A549 (cell line): ENCODE results near the gene RET. TPM values are rescaled to one million over a fixed set of nuclear protein-coding genes. Genes with fewer than 3 reads are reported as not detected.

ENCODE experiments used
- ATAC-seq, 2 experiments: fragments of 200-7000 bp in 1 of 2; fragments of >200 bp in 1 of 2; cut with Nextera tagmentation in 1 of 2; cut with Tn5 transposase in 1 of 2; 3 replicates each; pipeline versions ENCODE4 v1.8.0 to v1.9.1; 2018 to 2020; ENCODE audit warnings: mild to moderate bottlenecking in 1 of 2, moderate library complexity in 1 of 2
- CTCF ChIA-PET: fragments of 300-600 bp; sonication (Branson Sonifier 250); formaldehyde crosslinking; extraction: SDS; loops from one replicate; lab custom pipeline; 2021; ENCODE audit warnings: antibody characterized with exemption, inconsistent platforms; lab: Yijun Ruan, JAX
- POLR2A ChIA-PET: fragments of 350-600 bp; formaldehyde crosslinking; extraction: SDS; loops from one replicate; lab custom pipeline; 2021; ENCODE audit warnings: antibody characterized with exemption, inconsistent platforms; lab: Yijun Ruan, JAX
- DNase-seq, 2 experiments: peaks; one replicate each; pipeline versions ENCODE4 v3.0.0 to v3.0.0-alpha.2; 2011 to 2016; ENCODE audit warnings: low read depth in 1 of 2, low spot score in 1 of 2
- FAIRE-seq: peaks from 2 replicates; lab custom pipeline; 2011; peaks lifted over from hg19 to GRCh38; lab: Jason Lieb, UNC
- H3K27ac ChIP-seq, 2 experiments: fragments of >200 bp; sonication (Bioruptor Twin); formaldehyde crosslinking; 3 replicates each; pipeline ENCODE4 v1.5.1; 2016 to 2017
- H3K4me1 ChIP-seq: fragments of >200 bp; sonication (Bioruptor Twin); formaldehyde crosslinking; 3 replicates; pipeline ENCODE4 v1.6.1; 2016
- H3K4me2 ChIP-seq: fragments of >200 bp; sonication (Bioruptor Twin); formaldehyde crosslinking; 3 replicates; pipeline ENCODE4 v1.6.1; 2016
- H3K4me3 ChIP-seq: fragments of >200 bp; sonication (Bioruptor Twin); formaldehyde crosslinking; 3 replicates; pipeline ENCODE4 v1.5.1; 2016
- H3K9me3 ChIP-seq: fragments of >200 bp; sonication (Bioruptor Twin); formaldehyde crosslinking; 3 replicates; pipeline ENCODE4 v1.6.1; 2016
- ATOH8 ChIP-seq: fragments of 250-450 bp; sonication (Bioruptor Pico); IDR thresholded peaks from 2 replicates; pipeline ENCODE4 v1.5.0; 2020; ENCODE audit warnings: low read depth, mild to moderate bottlenecking, moderate library complexity
- CBX8 ChIP-seq: fragments of 200-600 bp; sonication (generic); IDR thresholded peaks from 2 replicates; pipeline ENCODE4 v1.6.1; 2016
- E2F6 ChIP-seq: IDR thresholded peaks from 2 replicates; pipeline ENCODE4 v1.6.1; 2012; ENCODE audit warnings: low read depth, borderline replicate concordance
- EHF ChIP-seq: fragments of 250-450 bp; sonication (Bioruptor Pico); IDR thresholded peaks from 2 replicates; pipeline ENCODE4 v1.5.0; 2020; ENCODE audit warnings: mild to moderate bottlenecking
- EP300 ChIP-seq, 2 experiments: fragments of >200 bp; sonication (Bioruptor Twin); formaldehyde crosslinking; IDR thresholded peaks; 2 replicates in 1 of 2; 3 replicates in 1 of 2; pipeline ENCODE4 v1.6.1; 2016 to 2017
- ESRRA ChIP-seq: fragments of 150-350 bp; IDR thresholded peaks from 2 replicates; pipeline ENCODE4 v1.6.1; 2014; ENCODE audit warnings: mild to moderate bottlenecking, low read length, borderline replicate concordance
- FOSL2 ChIP-seq, 2 experiments: fragments of 450-650 bp in 1 of 2; fragments of >200 bp in 1 of 2; sonication (Bioruptor Twin) in 1 of 2; formaldehyde crosslinking; IDR thresholded peaks; 2 replicates each; pipeline versions ENCODE4 v1.5.0 to v1.6.1; 2016 to 2020; ENCODE audit warnings: mild to moderate bottlenecking in 1 of 2, moderate library complexity in 1 of 2
- HDAC2 ChIP-seq: fragments of 200-600 bp; sonication (generic); IDR thresholded peaks from 2 replicates; pipeline ENCODE4 v1.6.1; 2016
- HES2 ChIP-seq: fragments of >200 bp; sonication (Bioruptor Twin); formaldehyde crosslinking; IDR thresholded peaks from 2 replicates; pipeline ENCODE4 v1.6.1; 2016
- HMGXB4 ChIP-seq: fragments of 250-450 bp; sonication (Bioruptor Pico); IDR thresholded peaks from 2 replicates; pipeline ENCODE4 v1.5.0; 2021; ENCODE audit warnings: mild to moderate bottlenecking, moderate library complexity, borderline replicate concordance
- JUN ChIP-seq, 2 experiments: fragments of >200 bp; sonication (Bioruptor Twin); formaldehyde crosslinking; IDR thresholded peaks; 2 replicates in 1 of 2; 3 replicates in 1 of 2; pipeline ENCODE4 v1.6.1; 2016 to 2017
- KDM1A ChIP-seq: fragments of 200-600 bp; sonication (generic); IDR thresholded peaks from 2 replicates; pipeline ENCODE4 v1.6.1; 2016; ENCODE audit warnings: low read depth, mild to moderate bottlenecking
- KDM5A ChIP-seq: fragments of 200-600 bp; sonication (generic); IDR thresholded peaks from 2 replicates; pipeline ENCODE4 v1.6.1; 2016; ENCODE audit warnings: antibody characterized with exemption, mild to moderate bottlenecking
- NFE2L2 ChIP-seq: fragments of 150-350 bp; conservative IDR thresholded peaks from 2 replicates; pipeline ENCODE4 v1.6.1; 2014; ENCODE audit warnings: low read length
- NR3C1 ChIP-seq: fragments of >200 bp; sonication (Bioruptor Twin); formaldehyde crosslinking; IDR thresholded peaks from 3 replicates; pipeline ENCODE4 v1.6.1; 2017
- PBX3 ChIP-seq: IDR thresholded peaks from 2 replicates; pipeline ENCODE4 v1.6.1; 2012
- RAD21 ChIP-seq, 2 experiments: fragments of >200 bp in 1 of 2; sonication (Bioruptor Twin) in 1 of 2; formaldehyde crosslinking in 1 of 2; IDR thresholded peaks in 1 of 2; conservative IDR thresholded peaks in 1 of 2; 2 replicates in 1 of 2; 3 replicates in 1 of 2; pipeline ENCODE4 v1.6.1; 2012 to 2018; ENCODE audit warnings: inconsistent platforms in 1 of 2
- RARB ChIP-seq: fragments of 250-450 bp; sonication (Bioruptor Pico); IDR thresholded peaks from 2 replicates; pipeline ENCODE4 v1.8.0; 2021; ENCODE audit warnings: mild to moderate bottlenecking, moderate library complexity
- REST ChIP-seq: fragments of 200-600 bp; sonication (generic); IDR thresholded peaks from 2 replicates; pipeline ENCODE4 v1.6.1; 2016; ENCODE audit warnings: antibody characterized with exemption, mild to moderate bottlenecking, moderate library complexity
- SREBF2 ChIP-seq: fragments of 450-650 bp; IDR thresholded peaks from 2 replicates; pipeline ENCODE4 v1.6.1; 2014; ENCODE audit warnings: mild to moderate bottlenecking, moderate library complexity
- TFCP2L1 ChIP-seq: fragments of 250-450 bp; sonication (Bioruptor Pico); IDR thresholded peaks from 2 replicates; pipeline ENCODE4 v1.5.0; 2021; ENCODE audit warnings: mild to moderate bottlenecking
- TP53 ChIP-seq: fragments of 250-450 bp; sonication (Bioruptor Pico); IDR thresholded peaks from 2 replicates; pipeline ENCODE4 v1.5.0; 2021; ENCODE audit warnings: mild to moderate bottlenecking, moderate library complexity
- USF2 ChIP-seq: fragments of 450-650 bp; IDR thresholded peaks from 2 replicates; pipeline ENCODE4 v1.6.1; 2014; ENCODE audit warnings: antibody characterized with exemption
- ZFP36 ChIP-seq: fragments of 450-650 bp; IDR thresholded peaks from 2 replicates; pipeline ENCODE4 v1.6.1; 2014; ENCODE audit warnings: borderline replicate concordance; ENCODE audit not compliant: partially characterized antibody
- ZNF302 ChIP-seq: fragments of 250-450 bp; sonication (Bioruptor Pico); IDR thresholded peaks from 2 replicates; pipeline ENCODE4 v1.9.0; 2021; ENCODE audit warnings: inconsistent platforms, mild to moderate bottlenecking, moderate library complexity
- WGBS: methylation state at CpG from one replicate; pipeline ENCODE4 v1.1.6; 2017; ENCODE audit errors: missing lambda C conversion rate; 5-methylcytosine and 5-hydroxymethylcytosine counted together
- polyA plus RNA-seq, 4 experiments: library from polyadenylated mRNA; depleted of rRNA in 3 of 4; stranded (reverse); fragments of >200 nt; fragmentation: RNase III in 1 of 4; extraction: RNeasy Plus Mini Kit Qiagen cat#74134 plus additional on column Dnase treatment in 1 of 4; gene quantifications; 2 replicates in 3 of 4; 3 replicates in 1 of 4; pipeline ENCODE4 v1.2.3, GENCODE V29; 2011 to 2017

Gene RET
- polyA plus RNA-seq, 2 of the 4 experiments (the other 2 are of a cell fraction) = 0.08 to 0.41 TPM

- no peak overlapping the region for H3K4me2 ChIP-seq
- no peaks in the 10 kb centered on the region for H3K4me1 ChIP-seq
- no peak overlapping the region for H3K27ac ChIP-seq
- ChIA-PET CTCF (no interaction called here), POLR2A (no interaction called here)
- H3K9me3 ChIP-seq = no peaks in the 10 kb centered on the region
- no peak overlapping the region for H3K4me3 ChIP-seq
- DNase-seq (no peak), FAIRE-seq (no peak), ATAC-seq (no peak)
- WGBS = 52% methylated on average over 8 of the region's 9 CpGs
- TF ChIP-seq TFCP2L1 (no peak), RAD21 (conservative IDR thresholded peaks at IDR 0.05 in 1 of 2, IDR thresholded peaks at IDR 0.05 in 1 of 2) (no peak), EP300 (IDR thresholded peaks at IDR 0.05) (no peak), USF2 (no peak), ZNF302 (CRISPR knock-in tag) (no peak), ATOH8 (no peak), SREBF2 (no peak), HES2 (no peak), ESRRA (no peak), KDM1A (no peak), ZFP36 (no peak)
Measured at GRCh38 chr10:43057831-43058340, 19.0 kb upstream of the RET start.

GRCh38 chr10:43058716-43059335 lies 18.0 kb upstream of the RET start:
- CTCF ChIA-PET = no interaction called here
- no peaks in the 10 kb centered on the region for H3K4me1 ChIP-seq
- H3K4me2 ChIP-seq = no peak overlapping the region
- H3K27ac ChIP-seq = no peak overlapping the region
- no peak for TF ChIP-seq NR3C1
- no peak for TF ChIP-seq NFE2L2
- no peak for TF ChIP-seq FOSL2 (IDR thresholded peaks at IDR 0.05)
- no peak for TF ChIP-seq FOSL2 (CRISPR knock-in tag; IDR thresholded peaks at IDR 0.05)
- TF ChIP-seq JUN (IDR thresholded peaks at IDR 0.05) = no peak
- no peak for TF ChIP-seq USF2
- no peak for TF ChIP-seq TP53
- TF ChIP-seq KDM5A = no peak
- no peak for TF ChIP-seq RAD21 (conservative IDR thresholded peaks at IDR 0.05 in 1 of 2, IDR thresholded peaks at IDR 0.05 in 1 of 2)
- no peak for TF ChIP-seq HMGXB4 (CRISPR knock-in tag)
- TF ChIP-seq HDAC2 = no peak
- no peak for TF ChIP-seq ESRRA
- no peak for TF ChIP-seq E2F6
- no peak for TF ChIP-seq EHF (CRISPR knock-in tag)
- TF ChIP-seq PBX3 = no peak
- TF ChIP-seq CBX8 = no peak
- no peak for TF ChIP-seq REST
- no peak for TF ChIP-seq RARB (CRISPR knock-in tag)
- TF ChIP-seq, all 56 proteins: peak for 0
- no peak for DNase-seq
- Histone ChIP-seq H3K4me3 (no peak overlapping the region), H3K9me3 (no peaks in the 10 kb centered on the region)
- WGBS = 55% methylated on average over 9 of the region's 13 CpGs
- ATAC-seq = no peak
- POLR2A ChIA-PET = no interaction called here
- no peak for FAIRE-seq
